IPS-20b (cell line): ENCODE data around the gene IDH1.
"Not testable (repeated sequence)": the region's sequence is repeated elsewhere in the genome, so short reads cannot be mapped to it uniquely, and the experiment has no call there.

Source experiments
- H3K27ac ChIP-seq: one replicate; pipeline ENCODE4 v1.5.1; 2013; ENCODE audit warnings: low read length
- H3K27me3 ChIP-seq: 2 replicates; pipeline ENCODE4 v1.6.1; 2013; ENCODE audit warnings: mild to moderate bottlenecking, low read length, inconsistent platforms; ENCODE audit not compliant: insufficient read depth
- H3K36me3 ChIP-seq: 2 replicates; pipeline ENCODE4 v1.6.1; 2013; ENCODE audit warnings: low read depth, mild to moderate bottlenecking, inconsistent platforms, low read length, moderate library complexity; ENCODE audit not compliant: insufficient read depth
- H3K4me1 ChIP-seq: 2 replicates; pipeline ENCODE4 v1.6.1; 2013; ENCODE audit warnings: mild to moderate bottlenecking, control low read depth, inconsistent platforms, low read length, moderate library complexity; ENCODE audit not compliant: insufficient read depth
- H3K4me3 ChIP-seq: 2 replicates; pipeline ENCODE4 v1.5.1; 2013; ENCODE audit warnings: mild to moderate bottlenecking, low read length, inconsistent platforms
- H3K9ac ChIP-seq: 2 replicates; pipeline ENCODE4 v1.6.1; 2013; ENCODE audit warnings: low read depth, mild to moderate bottlenecking, inconsistent platforms, low read length, moderate library complexity
- H3K9me3 ChIP-seq: 2 replicates; pipeline ENCODE4 v1.6.1; 2013; ENCODE audit warnings: mild to moderate bottlenecking, low read depth, low read length, inconsistent platforms; ENCODE audit not compliant: insufficient read depth

The IDH1 gene

DNA sequence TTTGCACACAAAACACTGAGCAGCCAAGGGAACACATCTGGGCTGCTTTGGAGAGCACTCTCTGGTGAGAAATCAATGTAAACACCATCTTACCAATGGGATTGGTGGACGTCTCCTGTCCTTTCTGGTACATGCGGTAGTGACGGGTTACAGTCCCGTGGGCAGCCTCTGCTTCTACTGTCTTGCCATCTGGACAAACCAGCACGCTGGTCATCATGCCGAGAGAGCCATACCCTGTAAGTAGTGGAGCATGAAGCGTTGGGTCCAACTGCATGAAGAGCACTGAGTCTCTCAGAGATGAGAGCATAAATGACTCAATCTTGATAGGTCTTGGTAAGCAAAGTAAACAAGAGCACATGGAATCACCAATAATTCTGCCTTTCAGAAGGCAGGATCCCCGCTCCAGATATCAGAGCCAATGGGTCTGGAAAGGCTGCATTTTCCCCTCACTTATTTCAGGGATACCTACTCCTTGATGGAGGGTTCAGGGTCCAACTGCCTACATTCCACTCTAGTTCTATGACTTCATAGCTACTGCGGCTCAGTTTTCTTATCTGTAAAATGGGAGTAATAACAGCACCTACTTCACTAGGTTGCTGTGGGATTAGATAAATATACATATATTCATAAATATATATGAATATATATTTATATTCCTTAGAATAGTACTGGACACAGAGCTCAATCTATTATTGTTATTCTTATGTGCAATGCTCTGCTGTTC is 14.9 kb downstream of the IDH1 start:
- Histone ChIP-seq H3K36me3 (peaks cover 91% of the 10 kb centered on the region), H3K27me3 (no peaks in the 10 kb centered on the region), H3K27ac (no peak overlapping the region), H3K9ac (no peak overlapping the region), H3K9me3 (no peaks in the 10 kb centered on the region), H3K4me3 (no peak overlapping the region), H3K4me1 (no peaks in the 10 kb centered on the region)

DNA sequence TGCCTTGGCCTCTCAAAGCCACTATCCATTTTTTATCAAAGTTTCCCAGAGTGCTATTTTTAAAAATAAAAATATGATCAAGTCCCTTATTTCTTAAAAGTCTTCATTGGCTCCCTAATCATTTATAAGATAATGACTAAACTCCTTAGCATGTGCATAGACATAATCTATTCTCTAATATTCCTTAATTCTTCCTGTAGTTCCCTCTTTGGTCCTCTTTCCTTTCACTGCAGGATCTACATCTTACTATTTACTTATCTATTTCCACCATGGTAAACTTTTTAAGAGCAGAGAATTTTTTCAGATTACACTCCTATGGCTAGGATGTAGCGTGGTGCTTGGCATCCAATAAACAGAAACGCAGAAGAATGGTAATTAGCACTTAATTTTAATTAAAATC is 19.0 kb downstream of the IDH1 start:
- H3K9ac ChIP-seq = no peak overlapping the region
- no peak overlapping the region for H3K27ac ChIP-seq
- peaks cover 51% of the 10 kb centered on the region for H3K36me3 ChIP-seq
- no peaks in the 10 kb centered on the region for H3K27me3 ChIP-seq
- H3K9me3 ChIP-seq = peaks cover 7% of the 10 kb centered on the region
- H3K4me1 ChIP-seq = no peaks in the 10 kb centered on the region
- no peak overlapping the region for H3K4me3 ChIP-seq

DNA sequence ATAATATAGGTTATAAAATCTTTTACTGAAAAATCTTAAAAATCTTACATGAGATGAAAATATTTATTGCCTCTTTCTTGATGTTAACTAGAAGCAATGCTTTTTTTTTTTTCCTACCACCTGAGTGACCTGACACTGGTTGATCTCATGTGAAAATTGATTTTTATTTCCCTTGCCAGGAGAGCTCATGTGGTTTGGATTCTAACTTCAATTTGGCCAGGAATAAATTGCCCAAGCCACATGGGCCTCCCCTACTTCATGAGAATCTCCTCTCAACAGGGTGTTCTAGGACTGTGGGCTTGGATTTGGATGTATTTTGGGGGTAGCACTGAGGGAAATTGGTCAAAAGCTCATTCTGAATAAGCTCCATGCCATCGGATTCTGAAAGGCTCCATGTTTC is 20.1 kb downstream of the IDH1 start:
- Histone ChIP-seq H3K36me3 (peaks cover 42% of the 10 kb centered on the region), H3K4me1 (no peaks in the 10 kb centered on the region), H3K9me3 (peaks cover 7% of the 10 kb centered on the region), H3K4me3 (no peak overlapping the region), H3K27me3 (no peaks in the 10 kb centered on the region), H3K9ac (no peak overlapping the region), H3K27ac (no peak overlapping the region)

DNA sequence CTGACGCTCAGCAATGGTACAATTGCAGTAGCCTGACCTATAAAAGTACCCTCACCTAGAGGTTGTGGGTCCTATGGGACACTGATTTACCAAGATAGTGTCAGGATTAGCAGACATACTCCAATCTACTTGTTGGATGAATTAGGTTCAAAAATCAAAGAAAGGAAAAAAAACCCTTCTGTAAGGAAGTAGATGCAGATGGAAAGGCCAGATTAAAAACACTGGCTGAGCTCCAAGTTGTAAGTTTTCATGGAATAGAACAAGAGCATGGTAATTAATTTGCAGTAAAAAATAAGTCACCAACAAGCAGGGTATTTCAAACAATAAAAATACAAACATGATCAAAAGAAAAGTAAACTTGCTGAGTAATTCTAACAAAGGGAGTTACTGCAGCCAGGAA is 26.4 kb downstream of the IDH1 start:
- Histone ChIP-seq H3K4me3 (no peak overlapping the region), H3K27me3 (no peaks in the 10 kb centered on the region), H3K36me3 (no peaks in the 10 kb centered on the region), H3K9ac (no peak overlapping the region), H3K27ac (no peak overlapping the region), H3K9me3 (peaks cover 7% of the 10 kb centered on the region), H3K4me1 (no peaks in the 10 kb centered on the region)

DNA sequence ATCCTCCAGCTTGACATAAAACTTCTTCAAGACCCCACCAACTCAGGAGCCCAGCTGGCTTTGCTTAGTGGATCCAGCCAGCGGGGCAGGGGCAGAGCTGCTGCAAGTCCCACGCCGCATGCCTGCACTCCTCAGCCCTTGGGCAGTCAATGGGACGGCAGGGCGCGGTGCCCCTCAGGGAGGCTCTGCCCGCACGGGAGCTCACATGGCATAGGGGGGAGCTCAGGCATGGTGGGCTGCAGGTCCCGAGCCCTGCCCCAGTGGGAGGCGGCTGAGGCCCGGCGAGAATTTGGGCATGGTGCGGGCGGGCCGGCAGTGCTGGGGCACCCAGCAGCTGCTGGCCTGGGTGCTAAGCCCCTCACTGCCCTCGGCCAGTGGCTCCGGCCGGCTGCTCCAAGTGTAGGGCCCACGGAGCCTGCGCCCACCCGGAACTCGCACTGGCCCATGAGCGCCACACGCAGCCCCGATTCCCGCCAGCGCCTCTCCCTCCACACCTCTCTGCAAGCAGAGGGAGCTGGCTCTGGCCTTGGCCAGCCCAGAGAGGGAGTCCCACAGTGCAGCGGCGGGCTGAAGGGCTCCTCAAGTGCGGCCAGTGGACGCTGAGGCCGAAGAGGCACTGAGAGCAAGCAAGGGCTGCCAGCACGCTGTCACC is 27.2 kb downstream of the IDH1 start:
- Histone ChIP-seq H3K27ac (no peak overlapping the region), H3K4me1 (no peaks in the 10 kb centered on the region), H3K36me3 (no peaks in the 10 kb centered on the region), H3K9me3 (peaks cover 7% of the 10 kb centered on the region), H3K4me3 (no peak overlapping the region), H3K9ac (no peak overlapping the region), H3K27me3 (no peaks in the 10 kb centered on the region)

DNA sequence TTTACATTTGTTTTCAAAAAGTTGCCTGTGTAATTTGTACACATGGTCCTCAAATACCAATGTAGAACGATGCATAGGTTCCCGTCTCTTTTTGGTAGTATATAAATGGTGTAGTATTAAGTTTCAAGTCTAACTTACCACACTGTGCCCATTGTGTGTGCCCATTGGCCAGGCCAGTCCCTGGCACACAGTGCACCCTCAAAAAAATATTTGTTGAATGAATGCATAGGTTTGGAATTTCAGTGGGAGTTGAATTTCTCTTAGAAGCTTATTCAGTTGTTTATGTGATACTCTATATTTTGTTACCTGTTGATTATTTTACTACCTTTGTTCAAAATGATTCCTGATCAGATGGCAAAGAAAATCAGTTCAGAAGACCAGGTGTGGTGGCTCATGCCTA is 30.1 kb downstream of the IDH1 start:
- H3K9me3 ChIP-seq = no peaks in the 10 kb centered on the region; the same call in 1 of the 2 replicates
- no peaks in the 10 kb centered on the region for H3K27me3 ChIP-seq
- H3K4me1 ChIP-seq = no peaks in the 10 kb centered on the region
- H3K27ac ChIP-seq = no peak overlapping the region
- no peaks in the 10 kb centered on the region for H3K36me3 ChIP-seq
- no peak overlapping the region for H3K4me3 ChIP-seq
- no peak overlapping the region for H3K9ac ChIP-seq

DNA sequence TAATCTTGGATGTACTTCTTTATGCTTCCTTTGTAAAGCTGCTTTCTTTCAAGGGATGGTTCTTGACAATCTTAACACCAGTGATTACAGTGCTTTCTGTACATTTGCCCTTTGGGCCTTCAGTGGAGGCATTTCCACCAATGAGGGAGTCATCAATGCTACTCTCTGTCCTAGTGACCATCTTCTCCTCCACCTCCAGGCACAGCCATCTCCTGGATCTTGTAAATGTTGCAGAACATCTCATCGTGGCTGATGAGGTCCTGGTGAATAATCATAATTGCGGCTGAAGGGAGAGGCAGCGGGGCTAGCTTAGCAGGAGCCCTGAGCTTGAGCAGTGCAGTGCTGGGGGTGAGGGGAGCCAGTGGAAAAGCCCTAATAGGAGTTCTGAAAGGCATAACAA is 32.5 kb downstream of the IDH1 start:
- no peaks in the 10 kb centered on the region; the same call in 1 of the 2 replicates for H3K9me3 ChIP-seq
- no peaks in the 10 kb centered on the region for H3K4me1 ChIP-seq
- no peaks in the 10 kb centered on the region for H3K36me3 ChIP-seq
- H3K4me3 ChIP-seq = no peak overlapping the region
- no peak overlapping the region for H3K27ac ChIP-seq
- H3K9ac ChIP-seq = no peak overlapping the region
- H3K27me3 ChIP-seq = no peaks in the 10 kb centered on the region

DNA sequence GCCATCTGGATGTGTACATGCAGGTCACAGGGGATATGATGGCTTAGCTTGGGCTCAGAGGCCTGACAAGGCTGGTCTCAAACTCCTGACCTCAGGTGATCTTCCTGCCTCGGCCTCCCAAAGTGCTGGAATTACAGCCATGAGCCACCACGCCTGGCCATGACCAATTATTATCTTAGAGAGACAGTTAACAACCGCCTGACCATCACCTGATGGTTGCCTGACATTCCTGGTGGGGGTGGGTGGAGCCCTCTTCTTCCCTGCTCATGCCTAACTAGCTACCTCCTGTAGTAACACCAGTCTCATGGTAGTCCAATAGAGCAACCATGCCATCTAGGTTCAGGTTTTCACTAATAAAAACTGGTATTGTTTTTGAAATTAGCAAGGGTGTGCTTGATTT is 33.0 kb downstream of the IDH1 start:
- not testable (repeated sequence) for H3K9ac ChIP-seq, H3K4me3 ChIP-seq, H3K36me3 ChIP-seq, H3K27me3 ChIP-seq, H3K4me1 ChIP-seq, H3K27ac ChIP-seq, H3K9me3 ChIP-seq

DNA sequence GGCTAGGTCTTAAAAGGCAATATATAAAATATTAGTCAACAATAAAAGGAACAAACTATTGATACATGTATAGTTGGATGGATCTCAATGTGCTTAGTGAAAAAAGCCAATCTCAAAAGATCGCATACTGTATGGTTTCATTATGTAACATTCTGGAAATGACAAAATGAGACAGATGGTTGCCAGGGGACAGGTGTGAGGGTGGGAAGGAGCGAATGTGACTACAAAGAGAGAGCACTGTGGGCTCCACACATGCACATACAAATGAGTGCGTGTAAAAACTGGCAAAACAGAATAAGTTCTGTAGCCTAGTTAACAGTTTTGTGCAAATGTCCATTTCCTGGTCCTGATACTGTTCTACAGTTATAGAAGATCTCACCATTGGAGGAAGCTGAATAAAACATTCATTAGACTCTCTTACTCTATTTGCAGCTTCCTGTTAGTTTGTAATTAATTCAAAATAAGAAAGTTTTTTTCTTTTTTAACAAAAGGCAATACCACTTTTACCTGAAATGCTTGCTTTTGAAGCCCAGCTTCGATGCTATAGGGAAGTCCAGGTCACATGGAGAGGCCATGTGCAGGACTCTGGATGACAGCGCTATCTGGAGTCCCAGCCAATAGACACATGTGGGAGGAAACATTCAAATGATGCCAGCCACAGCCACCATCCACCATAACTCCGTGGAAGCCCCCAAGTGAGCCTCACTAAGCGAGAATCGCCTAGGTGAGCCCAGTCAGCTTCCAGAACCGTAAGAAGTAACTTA is 44.0 kb downstream of the IDH1 start:
- H3K36me3 ChIP-seq = no peaks in the 10 kb centered on the region
- H3K9ac ChIP-seq = no peak overlapping the region
- H3K9me3 ChIP-seq = no peaks in the 10 kb centered on the region
- H3K4me1 ChIP-seq = no peaks in the 10 kb centered on the region
- H3K27ac ChIP-seq = no peak overlapping the region
- H3K27me3 ChIP-seq = no peaks in the 10 kb centered on the region
- H3K4me3 ChIP-seq = no peak overlapping the region

DNA sequence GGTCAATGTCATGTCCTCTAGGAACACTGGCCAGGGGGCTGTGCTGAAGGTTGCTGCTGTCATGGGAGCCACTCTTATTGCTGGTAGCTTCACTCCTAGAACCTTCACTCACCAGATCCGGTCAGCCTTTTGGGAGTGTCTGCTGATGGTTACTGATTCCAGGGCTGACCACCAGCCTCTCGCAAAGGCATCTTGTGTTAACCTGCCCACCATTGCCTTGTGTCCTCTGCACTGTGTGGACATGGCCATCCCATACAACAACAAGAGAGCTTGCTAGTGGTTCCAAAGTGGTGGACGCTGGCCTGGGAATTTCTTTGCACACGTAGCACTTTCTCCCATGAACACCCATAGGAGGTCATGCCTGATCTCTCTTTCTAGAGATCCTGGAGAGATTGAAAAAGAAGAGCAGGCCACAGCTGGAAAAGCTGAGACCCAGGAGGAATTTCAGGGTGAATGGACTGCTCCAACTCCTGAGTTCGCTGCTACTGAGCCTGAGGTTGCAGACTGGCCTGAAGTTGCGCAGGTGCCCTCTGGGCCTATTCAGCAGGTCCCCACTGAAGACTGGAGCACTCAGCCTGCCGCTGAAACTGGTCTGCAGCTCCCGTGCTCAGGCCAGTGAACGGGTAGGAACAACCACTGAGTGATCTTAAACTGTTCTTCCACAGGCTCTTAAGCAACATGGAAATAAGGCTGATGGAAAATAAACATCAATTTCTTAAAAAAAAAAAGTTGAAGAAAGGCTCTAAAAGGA is 46.4 kb downstream of the IDH1 start:
- no peak overlapping the region for H3K27ac ChIP-seq
- no peak overlapping the region for H3K9ac ChIP-seq
- no peak overlapping the region for H3K4me3 ChIP-seq
- H3K36me3 ChIP-seq = no peaks in the 10 kb centered on the region
- H3K4me1 ChIP-seq = no peaks in the 10 kb centered on the region
- no peaks in the 10 kb centered on the region for H3K27me3 ChIP-seq
- H3K9me3 ChIP-seq = no peaks in the 10 kb centered on the region

DNA sequence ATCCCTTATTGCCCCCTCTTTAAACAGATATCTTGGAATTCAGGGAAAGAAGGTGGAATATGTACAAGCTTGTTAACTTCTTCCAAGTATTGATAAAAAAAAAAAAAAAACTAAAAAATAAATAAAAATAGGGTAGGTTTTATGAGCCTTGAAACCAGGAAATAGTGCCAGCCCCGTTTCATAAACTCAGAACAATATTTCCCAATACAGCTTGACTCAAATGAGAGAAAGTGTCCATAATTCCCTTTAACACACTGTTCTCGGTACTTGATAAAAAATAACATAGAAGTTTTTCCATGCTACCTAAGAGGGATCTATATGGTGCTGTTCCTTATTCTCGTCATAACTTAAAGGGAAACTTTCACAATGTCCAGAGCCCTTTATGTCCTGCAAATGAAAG is 47.1 kb downstream of the IDH1 start:
- H3K27me3 ChIP-seq = no peaks in the 10 kb centered on the region
- no peak overlapping the region for H3K27ac ChIP-seq
- H3K4me3 ChIP-seq = no peak overlapping the region
- no peaks in the 10 kb centered on the region for H3K9me3 ChIP-seq
- H3K36me3 ChIP-seq = no peaks in the 10 kb centered on the region
- no peak overlapping the region for H3K9ac ChIP-seq
- H3K4me1 ChIP-seq = no peaks in the 10 kb centered on the region
